Renal cortical epithelial cell (primary cell): ENCODE results near the gene MRPS24. TPM values are rescaled to one million over a fixed set of nuclear protein-coding genes. Genes with fewer than 3 reads are reported as not detected.
"Not testable (repeated sequence)": the region's sequence is repeated elsewhere in the genome, so short reads cannot be mapped to it uniquely, and the experiment has no call there.

Experiments used
- DNase-seq: peaks from one replicate; pipeline ENCODE4 v3.0.0-alpha.2; 2011; ENCODE audit warnings: low read depth
- total RNA-seq: library from RNA; depleted of rRNA; stranded (reverse); fragments of >200 nt; gene quantifications from 2 replicates; pipeline ENCODE4 v1.2.3, GENCODE V29; 2014

Gene MRPS24
- total RNA-seq = 55.3 and 127 TPM in 2 replicates

- peak; percentile 75 for DNase-seq
Observed at GRCh38 chr7:43869006-43869866, at the start of gene MRPS24. MRPS24 (minus strand) TSS chr7:43869517; CDS start chr7:43869495, 22 bp downstream.

GRCh38 chr7:43915907-43916306, 46.6 kb upstream of the MRPS24 start:
- DNase-seq = no peak

DNA sequence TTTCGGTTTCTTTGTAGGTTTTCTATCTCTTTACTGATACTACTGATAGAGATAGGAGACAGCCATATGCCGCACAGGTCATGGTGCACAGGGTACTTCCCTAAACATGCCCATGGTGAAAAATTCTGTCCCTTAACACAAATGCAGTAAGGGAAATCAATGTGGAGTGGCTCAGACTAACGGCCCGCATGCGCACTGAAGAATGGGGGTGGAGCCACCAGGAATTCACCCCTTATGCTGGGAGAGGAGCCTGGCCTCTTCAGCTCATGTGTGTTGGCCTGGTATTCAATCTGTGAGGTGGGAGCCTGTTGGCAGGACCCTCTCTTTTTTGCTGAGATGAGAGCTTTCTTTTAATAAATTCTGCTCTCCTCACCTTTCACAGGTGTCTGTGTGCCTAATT, 45.5 kb upstream of the MRPS24 start:
- no peak for DNase-seq

GRCh38 chr7:43906331-43907010, 37.2 kb upstream of the MRPS24 start, which contains the start of gene URGCP:
URGCP (minus strand) TSS chr7:43906596; CDS start chr7:43906575, 21 bp downstream.
- no peak for DNase-seq

- no peak for DNase-seq
Observed at GRCh38 chr7:43905956-43906330, 36.6 kb upstream of the MRPS24 start.

DNA sequence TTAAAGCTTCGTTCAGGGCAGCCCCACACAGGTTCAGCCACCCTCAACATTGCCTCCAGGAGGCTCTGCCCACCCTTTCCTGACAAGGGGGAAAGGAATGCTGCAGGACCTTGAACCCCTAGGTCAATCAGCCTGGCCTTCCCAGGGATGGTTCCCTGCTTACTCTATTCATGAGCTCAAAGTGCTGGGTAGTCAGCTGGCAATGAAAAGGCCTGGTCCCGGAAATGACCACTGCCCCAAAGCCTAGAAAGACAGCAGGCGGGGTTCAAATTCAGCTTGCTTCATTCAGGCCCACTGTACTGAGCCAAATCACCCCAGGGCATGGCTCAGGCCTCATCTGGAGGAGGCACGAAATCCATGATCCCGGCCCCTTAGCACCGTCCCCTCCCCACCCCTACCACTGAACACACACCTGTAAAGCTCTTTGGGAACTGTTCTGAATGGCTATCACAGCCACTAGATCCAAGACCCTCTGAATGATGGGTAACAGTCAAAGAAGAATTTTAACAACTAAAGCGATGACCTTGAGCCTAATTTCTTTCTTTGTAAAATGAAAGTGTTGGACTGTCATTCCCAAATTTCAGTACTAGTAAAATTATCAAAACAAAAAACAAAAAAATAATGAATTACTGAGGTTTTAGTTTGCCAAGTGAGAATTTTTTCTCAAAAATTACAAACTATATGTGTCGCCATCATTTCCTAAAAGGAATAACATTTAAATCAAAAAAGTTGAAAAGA, 36.1 kb upstream of the MRPS24 start:
- peak; percentile 83 for DNase-seq

GRCh38 chr7:43904533-43905208, 35.4 kb upstream of the MRPS24 start:
- peak; percentile 49 for DNase-seq

DNA sequence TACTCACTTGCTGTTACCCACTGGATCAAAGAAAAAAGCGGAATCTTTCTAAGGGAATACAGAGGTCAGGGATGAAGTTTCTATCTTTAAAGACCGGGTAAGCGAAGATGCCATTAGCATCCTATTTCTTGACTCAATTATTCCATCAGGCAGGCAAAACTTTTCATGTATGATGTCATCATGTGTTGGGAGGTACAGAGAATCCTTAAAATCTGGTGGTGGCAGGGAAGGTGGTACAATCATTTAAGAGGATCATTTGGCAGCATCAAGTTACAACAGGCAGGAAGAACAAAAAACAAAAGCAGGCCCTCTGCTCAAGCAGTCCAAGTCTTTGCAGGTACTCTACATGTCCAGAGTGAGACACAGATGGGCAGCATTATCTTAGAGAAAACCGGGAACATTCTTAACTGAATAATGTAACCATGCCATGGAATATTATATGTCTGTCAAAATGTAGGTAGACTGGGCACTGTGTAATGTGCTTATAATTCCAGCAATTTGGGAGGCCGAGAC, 33.3 kb upstream of the MRPS24 start:
- DNase-seq = no peak

DNA sequence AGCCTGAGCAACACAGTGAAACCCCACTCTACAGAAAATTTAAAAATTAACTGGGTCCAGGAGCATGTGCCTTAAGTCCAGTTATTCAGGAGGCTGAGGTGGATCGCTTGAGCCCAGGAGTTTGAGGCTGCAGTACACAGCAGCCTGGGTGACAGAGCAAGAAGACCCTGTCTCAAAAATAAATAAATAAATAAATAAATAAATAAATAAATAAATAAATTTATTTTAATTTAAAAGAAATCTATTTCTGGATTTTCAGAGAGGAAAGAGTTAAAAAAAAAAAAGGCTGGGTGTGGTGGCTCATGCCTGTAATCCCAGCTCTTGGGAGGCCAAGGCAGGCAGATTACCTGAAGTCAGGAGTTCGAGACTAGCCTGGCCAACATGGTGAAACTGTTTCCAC, 29.3 kb upstream of the MRPS24 start:
- DNase-seq = not testable (repeated sequence)

GRCh38 chr7:43895847-43896415, 26.6 kb upstream of the MRPS24 start:
- no peak for DNase-seq

DNA sequence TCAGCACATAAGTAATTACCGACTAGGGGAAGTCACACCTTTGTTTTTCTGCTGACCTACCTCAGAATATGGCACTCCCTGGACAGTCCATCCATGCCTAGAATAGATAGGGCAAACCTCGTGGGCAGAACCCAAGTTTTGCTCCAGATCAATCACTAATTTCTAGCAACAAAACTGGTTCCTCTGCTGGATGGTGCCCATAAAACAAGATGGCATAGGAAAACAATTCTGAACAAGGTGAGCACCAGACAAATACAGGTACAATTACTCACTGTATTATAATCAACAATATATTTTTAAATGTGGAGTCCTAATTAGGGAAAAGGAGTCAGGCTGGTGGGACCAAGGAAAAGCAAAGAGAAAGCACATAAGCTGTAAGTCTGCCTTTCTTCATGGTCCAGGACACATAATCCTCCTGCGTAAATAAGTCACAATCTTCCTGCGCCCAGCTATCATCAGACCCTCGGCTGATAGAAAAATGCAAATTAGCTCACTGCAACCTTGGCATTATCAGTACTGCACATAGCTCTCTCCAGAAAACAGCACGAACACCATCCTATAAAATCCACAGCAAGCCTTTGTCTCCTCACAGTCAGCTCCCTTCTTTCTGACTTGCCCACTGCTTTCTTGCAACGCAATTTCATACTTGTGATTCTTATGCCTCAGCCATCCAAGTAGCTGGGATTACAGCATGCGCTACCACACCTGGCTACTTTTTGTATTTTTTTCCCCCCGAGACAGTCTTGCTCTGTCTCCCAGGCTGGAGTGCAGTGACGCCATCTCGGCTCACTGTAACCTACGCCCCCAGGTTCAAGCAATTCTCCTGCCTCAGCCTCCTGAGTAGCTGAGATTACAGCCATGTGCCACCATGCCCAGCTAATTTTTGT, 22.0 kb upstream of the MRPS24 start:
- DNase-seq = no peak

GRCh38 chr7:43890468-43890867, 21.2 kb upstream of the MRPS24 start:
- DNase-seq = no peak

- DNase-seq = no peak
Observed at GRCh38 chr7:43888993-43889945, 20.0 kb upstream of the MRPS24 start.

DNA sequence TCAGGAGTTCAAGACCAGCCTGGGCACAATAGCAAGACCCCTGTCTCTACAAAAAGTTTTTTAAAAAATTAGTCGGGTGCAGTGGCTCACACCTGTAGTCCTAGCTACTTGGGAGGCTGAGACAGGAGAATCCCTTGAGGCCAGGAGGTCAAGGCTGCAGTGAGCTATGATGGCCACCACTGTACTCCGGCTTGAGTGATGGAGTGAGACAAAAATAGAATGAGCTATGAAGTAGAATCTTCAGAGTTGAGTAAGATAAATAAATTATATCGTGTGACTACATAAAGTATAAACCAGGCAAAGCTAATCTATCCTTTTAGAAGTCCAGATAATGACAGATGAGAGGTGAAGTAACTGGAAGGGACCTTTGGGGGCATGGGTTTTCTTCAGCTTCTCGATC, 15.3 kb upstream of the MRPS24 start:
- DNase-seq = no peak

DNA sequence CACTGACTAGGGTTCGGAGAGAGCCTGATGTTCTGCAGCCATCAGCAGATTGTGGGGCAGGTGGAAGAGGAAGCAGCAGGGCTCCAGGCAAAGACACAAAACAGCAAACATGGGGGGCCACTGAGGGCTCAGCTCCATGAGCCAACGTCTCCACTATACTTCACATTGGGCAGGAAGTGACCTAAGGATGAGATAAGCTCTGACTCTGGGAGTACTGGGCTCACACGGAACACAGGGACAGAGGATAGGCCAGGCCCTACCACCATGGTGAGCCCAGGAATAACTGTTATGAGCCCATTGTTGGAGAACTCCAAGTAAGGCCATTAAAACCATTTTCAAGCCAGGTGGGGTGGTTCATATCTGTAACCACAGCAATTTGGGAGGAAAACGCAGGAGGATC, 14.9 kb upstream of the MRPS24 start:
- DNase-seq = no peak

DNA sequence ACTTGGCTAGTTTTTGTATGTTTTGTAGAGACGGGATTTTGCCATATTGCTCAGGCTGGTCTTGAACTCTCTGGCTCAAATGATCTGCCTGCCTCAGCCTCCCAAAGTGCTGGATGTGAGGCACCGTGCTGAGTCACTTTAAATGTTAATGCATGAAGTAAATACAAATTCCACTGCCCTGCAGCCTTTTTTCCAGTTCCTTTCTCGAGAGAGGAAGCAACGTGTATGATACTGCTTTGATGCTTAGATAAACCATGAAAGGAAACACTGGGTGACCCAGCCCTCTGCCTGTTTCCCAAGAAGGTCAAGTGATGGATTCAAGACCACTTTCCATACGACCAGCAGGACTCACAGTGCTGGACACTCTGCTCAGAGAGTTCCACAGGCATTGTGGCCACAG, 11.3 kb upstream of the MRPS24 start:
- DNase-seq = no peak

DNA sequence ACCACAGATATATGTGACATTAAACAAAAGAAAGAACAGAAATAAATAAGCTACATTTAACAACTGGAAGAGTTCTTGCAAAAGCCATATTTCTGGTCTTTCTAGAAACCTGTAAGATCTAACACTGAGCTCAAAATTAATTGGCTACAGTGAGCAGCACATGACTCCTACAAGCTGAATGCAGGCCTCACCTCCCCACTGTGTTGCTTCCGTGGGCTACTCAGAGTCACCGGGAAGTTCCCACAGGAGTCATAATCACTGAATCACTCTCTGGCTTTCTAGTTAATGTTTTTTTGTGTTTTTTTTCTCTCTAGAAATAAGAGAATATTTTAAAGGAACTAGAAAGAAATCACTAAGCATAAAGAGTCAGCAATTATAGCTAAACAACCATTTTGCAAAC, 10.2 kb upstream of the MRPS24 start:
- peak; percentile 84 for DNase-seq

- no peak for DNase-seq
Observed at GRCh38 chr7:43878867-43879266, 9.6 kb upstream of the MRPS24 start.
